ENCODE measurements around the gene PTPRH.
"Not testable (repeated sequence)": the region's sequence is repeated elsewhere in the genome, so short reads cannot be mapped to it uniquely, and the experiment has no call there.

Gene PTPRH

GRCh38 chr19:55186080-55186479 is 23.2 kb downstream of the PTPRH start:
- no peak for DNase-seq (ENCODE audit: low spot score)

GRCh38 chr19:55181740-55182139 is 27.6 kb downstream of the PTPRH start:
- DNase-seq (ENCODE audit: low spot score) = no peak

GRCh38 chr19:55179606-55180484 is 29.5 kb downstream of the PTPRH start, which contains the start of gene SYT5:
TSS of gene SYT5 (minus strand) at chr19:55180289. CDS start at chr19:55179041, 1,248 bp downstream.
- DNase-seq (ENCODE audit: low spot score) = no peak

GRCh38 chr19:55178781-55179599 is 30.3 kb downstream of the PTPRH start:
- peak; percentile 86 for DNase-seq (ENCODE audit: low spot score)

- DNase-seq (ENCODE audit: low spot score) = no peak
Measured at GRCh38 chr19:55176076-55176475, 33.2 kb downstream of the PTPRH start.

DNA sequence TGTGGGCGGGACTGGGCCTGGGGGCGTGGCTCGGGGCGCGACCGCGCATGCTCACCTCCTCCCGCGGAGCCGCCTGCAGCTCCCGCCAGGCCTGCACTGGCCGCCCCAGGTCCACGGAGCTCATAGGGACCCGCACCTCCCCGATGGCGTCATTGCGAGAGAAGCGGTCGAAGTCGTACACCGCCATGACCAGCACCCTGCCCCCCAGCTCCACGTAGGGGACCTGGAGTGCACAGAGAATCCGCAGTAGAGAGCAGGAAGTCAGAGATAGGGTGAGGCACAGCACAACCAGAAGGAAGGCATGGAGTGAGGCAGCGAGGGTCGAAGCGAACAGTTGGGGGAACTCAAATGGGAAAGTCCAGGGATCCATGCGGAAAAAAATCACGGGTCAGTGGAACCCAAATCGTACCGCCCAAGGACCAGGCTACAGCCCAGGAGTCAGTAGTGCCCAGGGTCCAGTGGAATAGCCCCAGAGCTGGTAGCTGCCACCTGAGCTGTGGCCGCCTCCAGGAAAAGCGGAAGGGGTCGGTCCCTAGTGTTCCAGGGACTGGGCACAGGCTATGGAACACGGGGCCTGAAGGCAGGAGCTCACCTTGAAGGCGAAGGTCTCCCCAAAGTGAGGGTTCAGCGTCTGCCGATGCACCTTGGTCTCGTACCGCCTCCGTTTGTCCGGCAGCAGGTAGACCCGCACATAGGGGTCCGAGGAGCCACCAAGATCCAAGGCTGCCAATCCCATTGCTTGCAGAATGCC is 34.0 kb downstream of the PTPRH start:
- DNase-seq (ENCODE audit: low spot score) = no peak

DNA sequence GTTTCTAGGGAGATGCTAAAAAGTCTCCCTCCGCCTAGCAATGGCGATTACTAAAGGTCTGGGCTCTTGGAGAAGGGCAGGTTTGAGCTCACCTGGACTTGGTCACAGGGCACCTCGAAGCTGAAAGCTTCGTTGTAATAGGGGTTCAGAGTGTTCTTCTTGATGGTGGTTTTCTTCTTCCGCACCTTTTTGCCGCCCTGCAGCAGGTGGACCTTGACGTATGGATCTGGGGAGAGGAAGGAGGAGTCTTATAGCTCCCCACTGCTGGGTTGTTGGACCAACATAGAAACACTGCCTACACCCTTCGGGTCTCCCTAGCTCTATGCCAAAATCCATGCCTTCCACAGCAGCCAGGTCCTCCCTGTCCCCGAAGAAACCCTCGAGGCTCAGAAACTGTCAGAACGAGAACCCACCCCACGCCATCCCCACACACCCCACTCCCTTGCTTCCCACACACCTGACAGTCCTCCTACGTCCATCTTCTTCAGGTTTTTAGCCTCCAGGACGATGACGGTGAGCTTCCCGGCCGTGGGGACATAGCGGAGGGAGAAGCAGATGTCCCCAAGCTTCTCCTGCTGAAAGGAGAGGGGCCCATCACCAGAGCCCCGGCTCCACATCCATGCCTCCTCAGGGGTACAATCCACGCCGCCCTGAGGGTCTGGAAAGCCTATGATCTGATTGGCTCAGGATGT is 34.7 kb downstream of the PTPRH start:
- DNase-seq (ENCODE audit: low spot score) = no peak

DNA sequence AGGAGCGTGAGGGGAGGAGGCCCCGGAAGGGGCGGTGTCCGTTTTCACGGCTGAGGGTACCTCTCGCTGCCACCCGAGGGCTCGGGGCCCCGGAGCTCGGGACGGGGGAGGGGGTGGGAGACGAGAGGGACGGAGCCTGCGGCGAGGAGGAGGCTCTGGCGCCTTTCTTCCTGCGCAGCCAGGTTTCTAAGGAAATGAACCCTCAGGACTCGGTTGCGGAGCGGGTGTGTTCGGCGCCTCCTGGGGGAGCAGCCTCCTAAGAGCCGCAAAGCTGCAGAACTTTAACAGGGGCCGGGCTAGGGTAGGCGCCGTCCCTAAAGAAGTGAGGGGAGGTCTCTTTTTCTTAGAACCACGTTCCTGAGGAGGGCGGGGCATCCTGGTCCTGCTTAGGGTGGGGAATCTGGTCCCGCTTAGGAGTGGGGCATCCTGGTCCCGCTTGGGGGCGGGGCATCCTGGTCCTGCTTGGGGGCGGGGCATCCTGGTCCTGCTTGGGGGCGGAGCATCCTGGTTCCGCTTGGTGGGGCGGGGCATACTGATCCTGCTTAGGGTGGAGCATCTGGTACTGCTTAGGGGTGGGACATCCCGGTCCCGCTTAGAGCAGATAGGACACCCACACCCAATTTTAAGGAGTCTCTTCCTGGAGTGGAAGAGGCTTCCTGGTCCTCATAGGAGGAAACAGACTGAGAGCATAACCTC is 35.4 kb downstream of the PTPRH start:
- no peak for DNase-seq (ENCODE audit: low spot score)

DNA sequence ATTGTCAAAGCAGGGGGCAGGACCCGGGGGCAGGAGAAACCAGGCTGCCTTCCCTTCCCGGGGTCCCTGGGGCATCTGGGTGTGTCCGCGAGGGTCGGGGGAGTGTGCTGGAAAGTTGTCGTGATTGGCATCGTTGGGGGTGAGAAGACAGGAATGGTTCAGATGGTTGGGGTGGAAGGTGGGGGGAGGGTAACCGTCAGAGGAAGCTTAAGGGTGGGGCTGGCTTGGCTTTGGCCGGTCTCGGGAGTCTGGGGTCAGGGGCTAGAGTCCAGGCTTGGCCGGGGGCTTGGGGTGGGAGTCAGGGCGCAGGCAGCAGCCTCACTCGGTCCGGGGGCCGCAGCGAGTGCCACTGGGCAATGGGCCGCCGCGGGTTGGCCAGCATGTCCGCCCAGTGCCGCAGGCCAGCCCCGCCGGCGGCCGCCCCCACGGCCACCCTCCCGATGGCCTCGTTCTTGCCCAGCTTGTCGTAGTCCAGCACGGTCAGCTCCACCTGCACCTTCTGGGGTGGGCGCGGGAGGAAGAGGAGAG is 36.1 kb downstream of the PTPRH start:
- DNase-seq (ENCODE audit: low spot score) = no peak

GRCh38 chr19:55172741-55173140 is 36.6 kb downstream of the PTPRH start:
- no peak for DNase-seq (ENCODE audit: low spot score)

GRCh38 chr19:55172318-55172717 is 37.0 kb downstream of the PTPRH start:
- DNase-seq (ENCODE audit: low spot score) = not testable (repeated sequence)

GRCh38 chr19:55171440-55171839 is 37.9 kb downstream of the PTPRH start:
- no peak for DNase-seq (ENCODE audit: low spot score)

DNA sequence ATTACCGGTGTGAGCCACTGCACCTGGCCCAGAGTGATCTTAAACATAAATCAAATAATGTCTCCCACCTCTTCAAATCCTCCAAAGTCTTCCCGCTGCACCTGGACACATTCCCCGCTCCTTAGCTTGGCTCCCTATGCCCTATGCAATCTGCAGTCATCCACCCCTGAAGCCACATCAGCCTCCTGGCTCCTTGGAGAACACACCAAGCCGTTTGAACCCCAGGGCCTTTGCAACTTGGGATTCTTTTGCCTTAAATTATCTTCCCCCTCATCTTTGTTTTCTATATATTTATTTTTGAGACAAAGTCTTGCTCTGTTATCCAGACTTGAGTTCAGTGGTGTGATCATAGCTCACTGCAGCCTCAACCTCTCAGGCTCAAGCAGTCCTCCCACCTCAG is 40.2 kb downstream of the PTPRH start:
- DNase-seq (ENCODE audit: low spot score) = no peak

DNA sequence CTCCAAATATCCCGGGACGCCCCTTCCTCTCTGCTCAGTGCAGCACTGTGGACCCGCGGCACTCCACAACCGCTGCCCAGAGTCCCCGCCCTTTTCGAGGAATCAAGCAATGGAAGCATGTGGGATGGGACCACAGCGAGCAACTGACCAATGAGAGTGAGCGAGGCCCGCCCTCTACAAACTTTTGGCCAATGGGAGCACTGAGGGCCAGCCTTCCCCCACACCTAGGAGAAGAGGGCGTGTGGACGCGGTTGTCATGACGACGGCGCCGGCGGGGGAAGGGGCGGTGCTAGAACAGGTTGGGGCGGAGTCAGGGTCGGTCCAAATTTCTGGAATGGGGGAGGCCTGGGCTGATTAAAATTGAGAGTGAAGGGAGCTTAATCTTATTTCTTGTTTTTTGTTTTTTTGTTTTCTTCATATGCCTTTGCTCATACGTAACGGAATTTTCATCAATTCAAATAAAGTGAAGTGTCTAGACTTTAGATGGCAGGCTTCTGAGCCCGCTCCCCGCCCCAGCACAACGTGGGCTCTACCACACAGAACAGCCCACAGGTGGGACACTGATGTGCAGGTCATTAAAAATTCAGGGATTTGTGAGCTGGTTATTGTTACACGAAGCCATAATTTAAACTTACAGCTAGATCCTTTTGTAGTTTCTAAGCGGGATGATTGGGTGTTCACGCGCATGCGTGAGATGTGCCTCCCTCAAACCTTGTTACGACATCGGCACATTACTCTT is 42.6 kb downstream of the PTPRH start, which contains the start of gene DNAAF3:
Gene DNAAF3, minus strand, starts transcription at position 84 of the 739 bp plus-strand sequence. CDS start 200 bp downstream, outside the sequence.
- peak; percentile 96 for DNase-seq (ENCODE audit: low spot score)

DNA sequence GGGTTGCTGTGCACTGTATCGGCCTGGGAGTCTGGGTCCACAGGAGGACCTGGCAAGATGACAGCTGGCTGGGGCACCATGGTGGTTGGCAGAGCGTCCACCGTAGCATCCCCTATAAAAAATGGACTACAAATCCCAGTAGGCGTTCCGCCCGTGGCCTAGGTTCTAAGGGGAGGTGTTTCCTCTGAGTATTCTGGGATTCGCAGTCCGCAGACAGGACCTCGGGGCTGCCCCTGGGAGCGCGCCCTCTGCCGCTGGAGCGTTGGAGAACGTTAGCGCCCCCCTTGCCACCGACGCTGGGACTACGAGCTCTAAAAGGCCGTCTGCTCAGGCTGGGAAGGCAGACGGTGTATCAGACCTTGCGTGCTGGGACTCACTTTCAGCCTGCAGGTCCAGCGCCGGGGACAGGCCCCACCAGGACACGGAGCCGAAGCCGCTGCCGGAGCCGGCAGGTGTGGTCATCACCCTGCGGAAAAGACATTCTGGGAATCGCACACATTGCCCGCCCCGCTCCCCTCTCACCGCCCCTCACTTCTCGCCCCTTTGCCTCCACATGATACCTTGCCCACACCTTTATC is 43.3 kb downstream of the PTPRH start:
- DNase-seq (ENCODE audit: low spot score) = peak; percentile 64

- no peak for DNase-seq (ENCODE audit: low spot score)
Measured at GRCh38 chr19:55161571-55162322, 47.6 kb downstream of the PTPRH start.

GRCh38 chr19:55160986-55161365 is 48.3 kb downstream of the PTPRH start:
- DNase-seq (ENCODE audit: low spot score) = no peak

DNA sequence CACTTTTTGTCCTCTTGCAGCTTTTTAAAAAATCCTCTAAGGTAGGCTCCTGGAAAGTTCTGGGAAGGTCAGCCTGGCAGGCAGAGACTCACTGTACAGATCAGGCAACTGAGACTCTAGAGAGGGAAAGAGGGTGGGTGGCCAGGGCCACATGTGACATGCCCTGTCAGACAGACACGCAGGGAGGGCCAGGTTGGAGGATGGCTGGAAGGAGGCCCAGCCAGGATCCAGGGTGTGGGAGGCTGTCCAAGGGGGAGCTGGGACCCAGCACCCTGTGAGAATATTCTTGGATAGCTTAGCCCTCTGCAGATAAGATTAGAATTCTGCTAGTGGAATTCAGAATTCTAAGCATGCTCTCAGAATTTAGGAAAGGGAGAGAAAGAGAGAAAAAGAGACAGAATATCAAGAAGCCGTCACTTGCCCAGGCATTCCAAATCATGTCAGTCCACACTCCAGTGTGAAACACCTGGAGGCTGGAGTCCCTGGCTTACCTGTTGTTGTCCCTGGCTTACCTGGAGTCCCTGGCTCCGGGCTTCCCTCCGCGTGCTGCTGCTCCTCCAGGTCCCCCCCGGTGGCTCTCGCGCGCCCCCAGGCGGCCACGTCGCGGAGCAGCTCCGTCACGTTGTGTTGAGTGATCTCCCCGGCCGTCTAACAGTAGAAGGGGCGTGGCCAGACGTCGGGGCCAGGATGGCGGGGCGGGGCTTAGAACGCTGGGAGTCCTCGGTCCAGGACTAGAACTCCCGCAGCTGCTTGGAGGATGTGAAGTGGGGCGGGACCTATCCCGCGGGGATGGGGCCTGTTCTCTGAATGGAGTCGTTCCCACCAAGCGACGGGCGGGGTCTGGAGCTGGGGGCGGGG is 48.9 kb downstream of the PTPRH start:
- DNase-seq (ENCODE audit: low spot score) = peak; percentile 57
